GM19239 (cell line): ENCODE data around the gene ACR.

Source experiments
- DNase-seq: peaks from one replicate; pipeline ENCODE4 v3.0.0; 2011; ENCODE audit warnings: low spot score; ENCODE audit not compliant: insufficient read length
- FAIRE-seq: peaks from 2 replicates; lab custom pipeline; 2011; peaks lifted over from hg19 to GRCh38; lab: Jason Lieb, UNC

The ACR gene

GRCh38 chr22:50715776-50716175, 22.2 kb upstream of the ACR start:
- DNase-seq (no peak), FAIRE-seq (no peak)

- FAIRE-seq, result no peak
- DNase-seq, result no peak
Observed at GRCh38 chr22:50716290-50717024, 21.5 kb upstream of the ACR start.

GRCh38 chr22:50717709-50718351, 20.2 kb upstream of the ACR start:
- FAIRE-seq (no peak), DNase-seq (no peak)

- FAIRE-seq (no peak), DNase-seq (no peak)
Observed at GRCh38 chr22:50718352-50718709, 19.7 kb upstream of the ACR start.

DNA sequence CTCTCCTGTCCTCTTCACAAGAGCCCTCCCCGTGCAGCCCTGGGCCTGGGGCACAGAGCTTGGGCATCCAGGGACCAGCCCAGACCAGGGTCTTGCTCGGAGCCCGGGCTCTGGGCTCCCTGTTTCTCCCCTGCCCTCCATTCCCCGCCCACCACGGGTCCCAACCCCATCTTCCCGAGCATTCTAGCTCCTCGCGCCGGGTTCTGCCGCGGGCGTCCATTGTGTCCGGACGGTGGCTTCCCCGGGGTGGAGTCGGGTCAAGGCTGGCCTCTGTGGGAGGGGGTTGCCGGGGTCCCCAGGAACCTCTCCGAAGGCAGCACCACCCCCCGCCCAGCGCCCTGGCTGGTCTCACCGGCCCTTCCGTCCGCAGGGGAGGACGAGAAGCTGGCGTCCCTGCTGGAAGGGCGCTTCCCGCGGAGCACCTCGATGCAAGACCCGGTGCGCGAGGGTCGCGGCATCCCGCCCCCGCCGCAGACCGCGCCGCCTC, 18.1 kb upstream of the ACR start:
- FAIRE-seq (no peak), DNase-seq (no peak)

DNA sequence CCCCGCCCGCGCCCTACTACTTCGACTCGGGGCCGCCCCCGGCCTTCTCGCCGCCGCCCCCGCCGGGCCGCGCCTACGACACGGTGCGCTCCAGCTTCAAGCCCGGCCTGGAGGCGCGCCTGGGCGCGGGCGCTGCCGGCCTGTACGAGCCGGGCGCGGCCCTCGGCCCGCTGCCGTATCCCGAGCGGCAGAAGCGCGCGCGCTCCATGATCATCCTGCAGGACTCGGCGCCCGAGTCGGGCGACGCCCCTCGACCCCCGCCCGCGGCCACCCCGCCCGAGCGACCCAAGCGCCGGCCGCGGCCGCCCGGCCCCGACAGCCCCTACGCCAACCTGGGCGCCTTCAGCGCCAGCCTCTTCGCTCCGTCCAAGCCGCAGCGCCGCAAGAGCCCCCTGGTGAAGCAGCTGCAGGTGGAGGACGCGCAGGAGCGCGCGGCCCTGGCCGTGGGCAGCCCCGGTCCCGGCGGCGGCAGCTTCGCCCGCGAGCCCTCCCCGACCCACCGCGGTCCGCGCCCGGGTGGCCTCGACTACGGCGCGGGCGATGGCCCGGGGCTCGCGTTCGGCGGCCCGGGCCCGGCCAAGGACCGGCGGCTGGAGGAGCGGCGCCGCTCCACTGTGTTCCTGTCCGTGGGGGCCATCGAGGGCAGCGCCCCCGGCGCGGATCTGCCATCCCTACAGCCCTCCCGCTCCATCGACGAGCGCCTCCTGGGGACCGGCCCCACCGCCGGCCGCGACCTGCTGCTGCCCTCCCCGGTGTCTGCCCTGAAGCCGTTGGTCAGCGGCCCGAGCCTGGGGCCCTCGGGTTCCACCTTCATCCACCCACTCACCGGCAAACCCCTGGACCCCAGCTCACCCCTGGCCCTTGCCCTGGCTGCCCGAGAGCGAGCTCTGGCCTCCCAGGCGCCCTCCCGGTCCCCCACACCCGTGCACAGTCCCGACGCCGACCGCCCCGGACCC, 17.4 kb upstream of the ACR start:
- DNase-seq (no peak), FAIRE-seq (no peak)

GRCh38 chr22:50721257-50721844, 16.7 kb upstream of the ACR start:
- no peak for FAIRE-seq
- no peak for DNase-seq

- FAIRE-seq (no peak), DNase-seq (no peak)
Observed at GRCh38 chr22:50722048-50722701, 15.8 kb upstream of the ACR start.

- DNase-seq (no peak), FAIRE-seq (no peak)
Observed at GRCh38 chr22:50722716-50723428, 15.1 kb upstream of the ACR start.

DNA sequence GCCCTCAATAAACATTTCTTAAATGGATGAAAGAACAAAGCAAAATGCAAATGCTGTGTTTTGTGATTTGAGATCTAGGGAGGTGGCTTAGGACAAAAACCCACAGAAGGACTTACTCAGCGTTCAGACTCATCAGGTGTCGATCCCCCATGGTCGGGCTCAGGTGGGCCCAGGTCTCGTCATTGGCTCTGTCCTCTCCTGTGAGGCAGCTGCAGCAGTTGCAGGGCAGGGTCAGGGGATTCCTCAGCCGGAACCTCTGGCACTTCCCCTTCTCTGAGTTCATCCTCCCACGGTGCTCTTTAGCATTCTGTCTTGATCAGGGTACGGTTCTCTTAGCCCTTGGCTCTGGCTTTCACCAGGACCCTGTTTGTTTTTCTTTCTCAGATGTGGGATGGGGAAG, 14.0 kb upstream of the ACR start:
- FAIRE-seq (no peak), DNase-seq (no peak)

- no peak for DNase-seq
Observed at GRCh38 chr22:50724616-50725015, 13.4 kb upstream of the ACR start.

GRCh38 chr22:50725597-50725996, 12.4 kb upstream of the ACR start:
- FAIRE-seq (no peak), DNase-seq (no peak)

More at GRCh38 chr22:50724616-50725015, 13.4 kb upstream of the ACR start:
- FAIRE-seq, result no peak

GRCh38 chr22:50726643-50727340, 11.2 kb upstream of the ACR start:
- no peak for FAIRE-seq
- DNase-seq, result no peak

DNA sequence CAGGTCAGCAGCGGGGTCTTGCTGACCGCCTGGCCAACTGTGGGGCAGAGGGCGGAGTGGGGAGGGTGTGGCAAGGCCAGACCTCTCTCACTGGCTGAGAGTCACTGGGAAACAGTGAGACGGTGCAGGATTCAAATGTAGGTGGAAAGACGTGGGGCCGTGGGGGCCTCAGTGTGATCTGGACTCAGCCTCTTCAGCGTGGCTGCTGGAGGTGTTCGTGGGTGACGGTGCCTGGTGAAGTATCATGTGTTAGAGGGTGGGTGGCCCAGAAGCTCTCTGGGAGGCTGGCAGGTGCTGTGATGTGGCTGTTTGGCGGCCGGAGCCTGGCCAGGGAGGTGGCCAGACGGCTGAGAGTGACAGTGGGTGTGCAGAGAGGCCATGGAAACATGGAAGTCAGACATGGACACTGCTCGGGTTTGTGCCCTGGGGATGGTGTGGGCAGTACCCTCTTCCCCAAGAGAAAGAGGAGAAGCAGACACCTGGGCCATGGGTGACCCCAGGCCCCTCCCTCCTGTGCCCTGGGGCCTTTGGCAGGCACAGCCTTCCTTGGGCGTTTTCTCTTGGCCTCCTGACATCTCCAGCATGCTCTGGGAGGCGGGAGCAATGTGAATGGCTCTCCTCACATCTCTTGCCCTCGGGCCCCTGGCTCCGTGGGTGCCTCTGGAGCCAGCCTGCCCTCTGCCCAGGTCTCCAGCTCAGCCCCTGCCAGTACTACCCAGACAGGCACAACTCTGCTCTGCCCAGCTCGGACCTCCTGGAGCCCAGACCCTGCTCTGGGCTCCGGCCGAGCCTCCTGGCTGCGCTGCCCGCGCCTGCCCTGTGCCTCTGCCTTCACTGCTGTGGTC, 10.1 kb upstream of the ACR start:
- FAIRE-seq, result no peak
- no peak for DNase-seq

DNA sequence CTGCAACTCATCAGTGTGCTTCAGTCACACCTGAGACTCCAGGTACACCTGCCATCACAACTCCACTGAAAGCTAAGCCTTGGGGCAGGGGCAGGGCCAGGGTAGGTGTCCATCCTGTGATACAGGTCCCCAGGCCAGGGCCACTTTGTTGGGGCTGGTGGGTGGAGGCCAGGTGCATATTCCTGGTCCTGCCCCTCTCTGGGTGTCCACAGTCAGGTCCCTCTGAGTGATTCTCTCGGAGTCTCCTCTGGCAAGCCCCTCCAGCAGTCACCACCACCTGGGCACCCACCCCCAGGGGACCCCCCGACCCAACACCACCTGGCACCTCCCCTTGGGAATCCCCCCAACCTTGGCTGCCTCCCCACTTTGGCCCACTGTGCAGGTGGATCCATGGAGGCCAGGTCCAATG, 9.5 kb upstream of the ACR start:
- DNase-seq (no peak), FAIRE-seq (no peak)

GRCh38 chr22:50729391-50730012, 8.5 kb upstream of the ACR start:
- FAIRE-seq (no peak), DNase-seq (no peak)
